Panc1 (cell line): Measurements from ENCODE around the gene LAMTOR1.

ENCODE experiments used
- POLR2AphosphoS5 ChIP-seq: IDR thresholded peaks from 2 replicates; pipeline ENCODE4 v1.6.1; 2012; ENCODE audit warnings: mild to moderate bottlenecking, low read depth, low read length, moderate library complexity
- TCF7L2 ChIP-seq: IDR thresholded peaks from 2 replicates; pipeline ENCODE4 v1.6.1; 2011; ENCODE audit warnings: mild to moderate bottlenecking, low read depth, low read length, inconsistent platforms
- TF ChIP-seq, protein P1 (sequence below): fragments of 450-650 bp; IDR thresholded peaks from 2 replicates; pipeline ENCODE4 v1.5.1; 2017; ENCODE audit warnings: mild to moderate bottlenecking

DNA sequence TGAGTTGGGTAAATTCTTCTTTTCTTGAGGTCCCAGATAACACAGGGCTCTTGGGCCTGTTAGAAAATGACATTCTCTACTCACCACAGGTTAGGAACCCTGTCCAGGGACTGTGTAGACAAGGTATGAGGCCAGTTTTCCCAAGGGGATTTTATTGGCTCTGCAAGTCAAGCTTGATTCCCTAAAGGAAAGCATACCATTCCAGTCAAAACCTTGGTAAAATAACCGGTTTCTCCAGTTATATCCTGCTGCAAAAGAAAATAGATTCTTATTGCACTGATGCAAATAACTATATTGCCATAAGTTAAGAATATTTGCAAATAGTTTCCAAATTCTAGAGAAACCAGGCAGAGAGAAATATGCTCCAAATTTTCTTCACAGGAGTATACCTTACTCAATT is 22.9 kb upstream of the LAMTOR1 start:
- TF ChIP-seq, protein P1, sequence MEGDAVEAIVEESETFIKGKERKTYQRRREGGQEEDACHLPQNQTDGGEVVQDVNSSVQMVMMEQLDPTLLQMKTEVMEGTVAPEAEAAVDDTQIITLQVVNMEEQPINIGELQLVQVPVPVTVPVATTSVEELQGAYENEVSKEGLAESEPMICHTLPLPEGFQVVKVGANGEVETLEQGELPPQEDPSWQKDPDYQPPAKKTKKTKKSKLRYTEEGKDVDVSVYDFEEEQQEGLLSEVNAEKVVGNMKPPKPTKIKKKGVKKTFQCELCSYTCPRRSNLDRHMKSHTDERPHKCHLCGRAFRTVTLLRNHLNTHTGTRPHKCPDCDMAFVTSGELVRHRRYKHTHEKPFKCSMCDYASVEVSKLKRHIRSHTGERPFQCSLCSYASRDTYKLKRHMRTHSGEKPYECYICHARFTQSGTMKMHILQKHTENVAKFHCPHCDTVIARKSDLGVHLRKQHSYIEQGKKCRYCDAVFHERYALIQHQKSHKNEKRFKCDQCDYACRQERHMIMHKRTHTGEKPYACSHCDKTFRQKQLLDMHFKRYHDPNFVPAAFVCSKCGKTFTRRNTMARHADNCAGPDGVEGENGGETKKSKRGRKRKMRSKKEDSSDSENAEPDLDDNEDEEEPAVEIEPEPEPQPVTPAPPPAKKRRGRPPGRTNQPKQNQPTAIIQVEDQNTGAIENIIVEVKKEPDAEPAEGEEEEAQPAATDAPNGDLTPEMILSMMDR: no peak
- no peak for TF ChIP-seq POLR2AphosphoS5
- TF ChIP-seq TCF7L2: no peak
